HG02642 (cell line): ENCODE results near the gene RARG.

ENCODE experiments used
- ATAC-seq: cut with Tn5 transposase; IDR thresholded peaks from one replicate; pipeline ENCODE4 v1.9.1; 2021; ENCODE audit warnings: mild to moderate bottlenecking; ENCODE audit not compliant: unreplicated experiment, poor library complexity

The RARG gene

GRCh38 chr12:53195516-53196420 lies 36.2 kb downstream of the RARG start:
- ATAC-seq = no peak

GRCh38 chr12:53194973-53195372 lies 37.0 kb downstream of the RARG start:
- no peak for ATAC-seq

- no peak for ATAC-seq
Observed at GRCh38 chr12:53193985-53194716, 37.9 kb downstream of the RARG start.

- no peak for ATAC-seq
Observed at GRCh38 chr12:53193040-53193439, 39.0 kb downstream of the RARG start.

GRCh38 chr12:53192531-53193021 lies 39.4 kb downstream of the RARG start:
- ATAC-seq = no peak

GRCh38 chr12:53191885-53192530 lies 40.0 kb downstream of the RARG start:
- no peak for ATAC-seq

GRCh38 chr12:53191096-53191884 lies 40.7 kb downstream of the RARG start:
- no peak for ATAC-seq

GRCh38 chr12:53190108-53190729 lies 41.8 kb downstream of the RARG start:
- ATAC-seq = no peak

GRCh38 chr12:53187145-53187899 lies 44.7 kb downstream of the RARG start:
- ATAC-seq = no peak

GRCh38 chr12:53186745-53187144 lies 45.3 kb downstream of the RARG start:
- ATAC-seq = no peak

GRCh38 chr12:53185582-53186153 lies 46.3 kb downstream of the RARG start:
- ATAC-seq = no peak

- ATAC-seq = no peak
Observed at GRCh38 chr12:53184828-53185227, 47.2 kb downstream of the RARG start.

GRCh38 chr12:53182903-53183302 lies 49.1 kb downstream of the RARG start:
- no peak for ATAC-seq

- ATAC-seq = no peak
Observed at GRCh38 chr12:53181935-53182334, 50.1 kb downstream of the RARG start.

- ATAC-seq = peak; percentile 60
Observed at GRCh38 chr12:53180931-53181645, 50.9 kb downstream of the RARG start.

GRCh38 chr12:53180220-53180930 lies 51.6 kb downstream of the RARG start, which contains the start of the genes CSAD and ZNF740:
Gene CSAD (minus strand): TSS chr12:53180925. CDS start chr12:53173470, 7,455 bp downstream.
Gene ZNF740 (plus strand): TSS chr12:53180722. CDS start chr12:53181984, 1,262 bp downstream.
- peak; percentile 95 for ATAC-seq

GRCh38 chr12:53179687-53180219 lies 52.3 kb downstream of the RARG start:
- ATAC-seq = peak; percentile 7
